ENCODE results near the gene DTNBP1. TPM values are rescaled to one million over a fixed set of nuclear protein-coding genes. Genes with fewer than 3 reads are reported as not detected.

The DTNBP1 gene
- total and polyA plus RNA-seq, 3 donors from 2014 or later: 21.8 to 25.4 (median 22.6) TPM

GRCh38 chr6:15476631-15477380, 186.0 kb downstream of the DTNBP1 start:
- Histone ChIP-seq H3K27me3 (no peaks in the 10 kb centered on the region), H3K4me1 (peaks cover 11% of the 10 kb centered on the region), H3K36me3 (ENCODE audit: low read depth, missing control alignments) (no peaks in the 10 kb centered on the region), H3K9me3 (no peaks in the 10 kb centered on the region), H3K27ac (no peak overlapping the region), H3K4me3 (no peak overlapping the region)
- intact Hi-C loops (cut with DNase I; ENCODE audit: low total_unique reads): no loop called here
- TF ChIP-seq CTCF (IDR thresholded peaks at IDR 0.05) (no peak), POLR2A (IDR thresholded peaks at IDR 0.05) (no peak)
- 52 to 53% methylated on average over 7 of the region's 7 CpGs for WGBS, 2 donors
- no peak for DNase-seq

- WGBS, 2 donors: 87 to 93% methylated on average over 4 of the region's 4 CpGs
- no peak overlapping the region for H3K27ac ChIP-seq
- TF ChIP-seq CTCF (IDR thresholded peaks at IDR 0.05): no peak
- no peak for TF ChIP-seq POLR2A (IDR thresholded peaks at IDR 0.05)
Observed at GRCh38 chr6:15475872-15476271, 187.0 kb downstream of the DTNBP1 start.

GRCh38 chr6:15475261-15475660, 187.6 kb downstream of the DTNBP1 start:
- Histone ChIP-seq H3K4me3 (no peak overlapping the region), H3K27me3 (no peaks in the 10 kb centered on the region), H3K4me1 (peaks cover 11% of the 10 kb centered on the region), H3K9me3 (no peaks in the 10 kb centered on the region), H3K36me3 (ENCODE audit: low read depth, missing control alignments) (no peaks in the 10 kb centered on the region), H3K27ac (no peak overlapping the region)
- no peak for DNase-seq
- WGBS, 2 donors: 81 to 90% methylated on average over 6 of the region's 6 CpGs
- TF ChIP-seq POLR2A (IDR thresholded peaks at IDR 0.05): no peak
- no peak for TF ChIP-seq CTCF (IDR thresholded peaks at IDR 0.05)
- intact Hi-C loops (cut with DNase I; ENCODE audit: low total_unique reads): no loop called here

More at GRCh38 chr6:15475872-15476271, 187.0 kb downstream of the DTNBP1 start:
- intact Hi-C loops (cut with DNase I; ENCODE audit: low total_unique reads): no loop called here
- H3K27me3 ChIP-seq: no peaks in the 10 kb centered on the region
- no peak overlapping the region for H3K4me3 ChIP-seq
- no peaks in the 10 kb centered on the region for H3K9me3 ChIP-seq
- DNase-seq: no peak
- H3K36me3 ChIP-seq (ENCODE audit: low read depth, missing control alignments): no peaks in the 10 kb centered on the region
- H3K4me1 ChIP-seq: peaks cover 11% of the 10 kb centered on the region

- H3K36me3 ChIP-seq (ENCODE audit: low read depth, missing control alignments): no peaks in the 10 kb centered on the region
- no peak overlapping the region for H3K4me3 ChIP-seq
- peaks cover 11% of the 10 kb centered on the region for H3K4me1 ChIP-seq
- no peaks in the 10 kb centered on the region for H3K27me3 ChIP-seq
- TF ChIP-seq POLR2A (IDR thresholded peaks at IDR 0.05) (no peak), CTCF (IDR thresholded peaks at IDR 0.05) (no peak)
- intact Hi-C loops (cut with DNase I; ENCODE audit: low total_unique reads): no loop called here
- DNase-seq: no peak
- H3K9me3 ChIP-seq: no peaks in the 10 kb centered on the region
- WGBS, 2 donors: 65 to 92% methylated on average over 2 of the region's 2 CpGs
- H3K27ac ChIP-seq: peak overlapping the region; percentile 31 to 63
Observed at GRCh38 chr6:15474196-15474595, 188.6 kb downstream of the DTNBP1 start.

GRCh38 chr6:15473741-15474161, 189.1 kb downstream of the DTNBP1 start:
- DNase-seq: peak; percentile 31
- intact Hi-C loops (cut with DNase I; ENCODE audit: low total_unique reads): no loop called here
- Histone ChIP-seq H3K4me1 (peaks cover 11% of the 10 kb centered on the region), H3K4me3 (no peak overlapping the region), H3K36me3 (ENCODE audit: low read depth, missing control alignments) (no peaks in the 10 kb centered on the region), H3K27me3 (no peaks in the 10 kb centered on the region), H3K9me3 (no peaks in the 10 kb centered on the region), H3K27ac (peak overlapping the region; percentile 31 to 63)
- WGBS, 2 donors: 23 to 43% methylated on average over 6 of the region's 6 CpGs
- no peak for TF ChIP-seq CTCF (IDR thresholded peaks at IDR 0.05)
- TF ChIP-seq POLR2A (IDR thresholded peaks at IDR 0.05): no peak

Measured in testis (tissue), 3 donors.